Colonic mucosa (tissue), 4 donors: ENCODE measurements around the gene TBX18. TPM values are rescaled to one million over a fixed set of nuclear protein-coding genes. Genes with fewer than 3 reads are reported as not detected.

Experiments used
- DNase-seq: peaks from one replicate; pipeline ENCODE4 v3.0.0-alpha.2; 2020
- H3K27ac ChIP-seq: fragments of 200-600 bp; one replicate; pipeline ENCODE4 v1.8.0; 2021
- H3K27me3 ChIP-seq: fragments of 200-600 bp; one replicate; pipeline ENCODE4 v1.8.0; 2021
- H3K36me3 ChIP-seq: fragments of 200-600 bp; one replicate; pipeline ENCODE4 v1.8.0; 2021
- H3K4me1 ChIP-seq: fragments of 200-600 bp; one replicate; pipeline ENCODE4 v1.8.0; 2021; ENCODE audit warnings: mild to moderate bottlenecking
- H3K4me3 ChIP-seq: fragments of 200-600 bp; one replicate; pipeline ENCODE4 v1.8.0; 2021
- H3K9ac ChIP-seq, 2 donors: one replicate each; pipeline ENCODE4 v1.7.0; 2013; ENCODE audit warnings: control low read depth in 2 of 2, low read depth in 2 of 2, low read length in 2 of 2
- H3K9me3 ChIP-seq: fragments of 200-600 bp; one replicate; pipeline ENCODE4 v1.8.0; 2021
- CTCF ChIP-seq: fragments of 200-600 bp; IDR thresholded peaks from one replicate; pipeline ENCODE4 v1.8.0; 2022; ENCODE audit warnings: antibody characterized with exemption, mild to moderate bottlenecking
- intact Hi-C: fragments of 100-400 bp; cut with DNase I; formaldehyde crosslinking; loops from one replicate; pipeline ENCODE4 v1.14.1; 2022
- total RNA-seq, 2 donors: library from RNA; stranded (reverse); fragmentation: NEBNext Ultra II Directional in 1 of 2; extraction: Animal tissue kit (Norgen Biotek cat#: 25700) in 1 of 2; gene quantifications; one replicate each; pipeline ENCODE4 v1.2.1, GENCODE V29; 2021
- donor health status: healthy.
- donor health status: DM: no; HTN: no; CAD: no.
- donor health status: DM: no; HTN: no; CAD: no.

Gene TBX18
- total RNA-seq, 2 donors from 2014 or later = 0.25 to 0.35 TPM

- intact Hi-C loops = no loop called here
- H3K27ac ChIP-seq = no peak overlapping the region
- no peak for TF ChIP-seq CTCF
- no peaks in the 10 kb centered on the region for H3K36me3 ChIP-seq
- no peak overlapping the region for H3K4me3 ChIP-seq
- no peaks in the 10 kb centered on the region for H3K4me1 ChIP-seq
- H3K9ac ChIP-seq = no peak overlapping the region
- no peaks in the 10 kb centered on the region for H3K27me3 ChIP-seq
- H3K9me3 ChIP-seq = no peaks in the 10 kb centered on the region
- no peak for DNase-seq
These were observed 116.0 kb downstream of the TBX18 start for GRCh38 chr6:84648444-84648843.

- H3K9ac ChIP-seq = no peak overlapping the region
- no peak for DNase-seq
These were observed 118.7 kb downstream of the TBX18 start for GRCh38 chr6:84645563-84646266.

GRCh38 chr6:84645000-84645399, 119.4 kb downstream of the TBX18 start:
- no peak overlapping the region for H3K27ac ChIP-seq
- TF ChIP-seq CTCF = no peak
- no peak overlapping the region for H3K9ac ChIP-seq
- no peaks in the 10 kb centered on the region for H3K9me3 ChIP-seq
- no peak overlapping the region for H3K4me3 ChIP-seq
- no peaks in the 10 kb centered on the region for H3K4me1 ChIP-seq
- intact Hi-C loops = no loop called here
- no peaks in the 10 kb centered on the region for H3K36me3 ChIP-seq
- no peaks in the 10 kb centered on the region for H3K27me3 ChIP-seq
- DNase-seq = no peak

More at GRCh38 chr6:84645563-84646266, 118.7 kb downstream of the TBX18 start:
- intact Hi-C loops = no loop called here
- no peaks in the 10 kb centered on the region for H3K27me3 ChIP-seq
- no peaks in the 10 kb centered on the region for H3K4me1 ChIP-seq
- no peak overlapping the region for H3K4me3 ChIP-seq
- H3K27ac ChIP-seq = no peak overlapping the region
- no peaks in the 10 kb centered on the region for H3K36me3 ChIP-seq
- no peaks in the 10 kb centered on the region for H3K9me3 ChIP-seq
- TF ChIP-seq CTCF = no peak

GRCh38 chr6:84643778-84644177, 120.6 kb downstream of the TBX18 start:
- H3K9me3 ChIP-seq = no peaks in the 10 kb centered on the region
- intact Hi-C loops = no loop called here
- H3K27me3 ChIP-seq = no peaks in the 10 kb centered on the region
- H3K4me3 ChIP-seq = no peak overlapping the region
- TF ChIP-seq CTCF = no peak
- H3K9ac ChIP-seq = no peak overlapping the region
- DNase-seq = no peak
- H3K4me1 ChIP-seq = no peaks in the 10 kb centered on the region
- no peaks in the 10 kb centered on the region for H3K36me3 ChIP-seq
- H3K27ac ChIP-seq = no peak overlapping the region

GRCh38 chr6:84641076-84641475, 123.3 kb downstream of the TBX18 start:
- H3K27ac ChIP-seq = no peak overlapping the region
- no peak for DNase-seq
- no peak overlapping the region for H3K4me3 ChIP-seq
- H3K4me1 ChIP-seq = no peaks in the 10 kb centered on the region
- TF ChIP-seq CTCF = no peak
- intact Hi-C loops = no loop called here
- H3K27me3 ChIP-seq = no peaks in the 10 kb centered on the region
- no peaks in the 10 kb centered on the region for H3K9me3 ChIP-seq
- H3K36me3 ChIP-seq = no peaks in the 10 kb centered on the region
- no peak overlapping the region for H3K9ac ChIP-seq
